Measurements from ENCODE around the gene CENPM.

Gene CENPM

DNA sequence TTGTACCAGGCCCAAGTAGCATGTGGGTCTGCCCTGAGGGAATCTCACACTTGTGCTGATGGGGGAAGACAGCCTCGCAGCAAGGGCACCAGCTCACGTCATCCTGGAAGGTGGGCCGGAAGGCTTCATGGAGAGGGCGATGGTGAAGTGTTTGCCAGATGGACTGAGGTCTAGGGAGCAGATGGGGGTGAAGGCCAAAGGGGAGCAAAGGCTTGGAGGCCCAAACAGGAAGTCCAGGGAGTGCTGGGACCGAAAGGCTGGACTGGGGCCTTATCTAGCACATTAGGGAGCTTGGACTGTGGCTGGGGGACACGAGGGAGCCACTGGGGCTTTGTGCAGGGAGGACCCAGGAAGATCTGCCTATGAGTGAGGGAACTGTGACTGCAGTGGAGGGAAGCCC is 19.1 kb downstream of the CENPM start:
- no peak for DNase-seq (ENCODE audit: low spot score)
- TF ChIP-seq, protein P1, sequence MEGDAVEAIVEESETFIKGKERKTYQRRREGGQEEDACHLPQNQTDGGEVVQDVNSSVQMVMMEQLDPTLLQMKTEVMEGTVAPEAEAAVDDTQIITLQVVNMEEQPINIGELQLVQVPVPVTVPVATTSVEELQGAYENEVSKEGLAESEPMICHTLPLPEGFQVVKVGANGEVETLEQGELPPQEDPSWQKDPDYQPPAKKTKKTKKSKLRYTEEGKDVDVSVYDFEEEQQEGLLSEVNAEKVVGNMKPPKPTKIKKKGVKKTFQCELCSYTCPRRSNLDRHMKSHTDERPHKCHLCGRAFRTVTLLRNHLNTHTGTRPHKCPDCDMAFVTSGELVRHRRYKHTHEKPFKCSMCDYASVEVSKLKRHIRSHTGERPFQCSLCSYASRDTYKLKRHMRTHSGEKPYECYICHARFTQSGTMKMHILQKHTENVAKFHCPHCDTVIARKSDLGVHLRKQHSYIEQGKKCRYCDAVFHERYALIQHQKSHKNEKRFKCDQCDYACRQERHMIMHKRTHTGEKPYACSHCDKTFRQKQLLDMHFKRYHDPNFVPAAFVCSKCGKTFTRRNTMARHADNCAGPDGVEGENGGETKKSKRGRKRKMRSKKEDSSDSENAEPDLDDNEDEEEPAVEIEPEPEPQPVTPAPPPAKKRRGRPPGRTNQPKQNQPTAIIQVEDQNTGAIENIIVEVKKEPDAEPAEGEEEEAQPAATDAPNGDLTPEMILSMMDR (conservative IDR thresholded peaks at IDR 0.05; ENCODE audit: low read depth): no peak
- ChIA-PET CTCF (no interaction called here), POLR2A (ENCODE audit: low non-redundant PET) (no interaction called here)
- H3K27ac ChIP-seq: no peak overlapping the region

- no peak overlapping the region for H3K27ac ChIP-seq
- no peak for DNase-seq (ENCODE audit: low spot score)
- TF ChIP-seq, protein P1 (conservative IDR thresholded peaks at IDR 0.05; ENCODE audit: low read depth): peak; percentile 69
- ChIA-PET CTCF (interaction anchor here (0.5 to 1.3 kb wide), 7 partner anchors 12 to 1190 kb away, joined by 3 to 7 read pairs (median 4); no protein-coding TSS in a partner anchor), POLR2A (ENCODE audit: low non-redundant PET) (no interaction called here)
These were observed 21.0 kb downstream of the CENPM start for GRCh38 chr22:41925783-41926460.

GRCh38 chr22:41923595-41924276 is 23.2 kb downstream of the CENPM start:
- no peak overlapping the region for H3K27ac ChIP-seq
- TF ChIP-seq, protein P1 (conservative IDR thresholded peaks at IDR 0.05; ENCODE audit: low read depth): no peak
- ChIA-PET POLR2A (ENCODE audit: low non-redundant PET) (no interaction called here), CTCF (interaction anchor here (0.6 kb wide), 1 partner anchor 17 kb away, joined by 3 read pairs; no protein-coding TSS in a partner anchor)
- DNase-seq (ENCODE audit: low spot score): no peak

DNA sequence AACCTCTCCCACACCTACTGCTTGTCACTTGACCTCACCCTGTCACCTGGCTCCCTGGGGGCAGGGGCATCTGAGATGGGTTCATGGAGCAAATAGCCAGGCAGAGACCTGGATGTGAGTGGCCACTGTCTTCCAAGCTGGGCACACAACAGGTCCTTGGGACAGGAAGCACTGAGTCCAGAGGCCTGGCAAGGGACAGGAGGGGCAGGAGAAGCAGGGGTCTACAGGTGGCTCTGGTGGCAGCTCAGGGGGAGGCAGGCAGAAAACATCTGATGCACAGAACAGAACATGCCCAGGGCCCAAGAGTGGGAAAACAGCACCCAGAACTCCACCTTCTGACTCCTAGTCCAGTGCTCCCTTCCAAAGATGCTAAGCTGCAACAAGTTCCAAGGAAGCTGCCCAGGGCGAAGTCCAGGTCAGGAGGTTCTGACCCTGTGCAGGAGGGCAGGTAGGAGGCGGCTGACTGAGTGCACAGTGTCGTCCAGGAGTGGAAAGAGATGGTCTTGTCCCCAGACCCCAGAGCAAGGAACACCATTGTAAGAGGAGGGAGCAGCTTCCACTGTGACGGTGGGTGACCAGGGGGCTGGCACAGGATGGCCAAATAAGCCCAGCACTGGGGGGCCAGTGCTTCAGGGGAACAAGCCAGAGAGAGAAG is 23.9 kb downstream of the CENPM start:
- ChIA-PET POLR2A (ENCODE audit: low non-redundant PET) (no interaction called here), CTCF (interaction anchor here (0.6 kb wide), 1 partner anchor 18 kb away, joined by 3 read pairs; no protein-coding TSS in a partner anchor)
- DNase-seq (ENCODE audit: low spot score): no peak
- no peak overlapping the region for H3K27ac ChIP-seq
- TF ChIP-seq, protein P1 (conservative IDR thresholded peaks at IDR 0.05; ENCODE audit: low read depth): no peak

DNA sequence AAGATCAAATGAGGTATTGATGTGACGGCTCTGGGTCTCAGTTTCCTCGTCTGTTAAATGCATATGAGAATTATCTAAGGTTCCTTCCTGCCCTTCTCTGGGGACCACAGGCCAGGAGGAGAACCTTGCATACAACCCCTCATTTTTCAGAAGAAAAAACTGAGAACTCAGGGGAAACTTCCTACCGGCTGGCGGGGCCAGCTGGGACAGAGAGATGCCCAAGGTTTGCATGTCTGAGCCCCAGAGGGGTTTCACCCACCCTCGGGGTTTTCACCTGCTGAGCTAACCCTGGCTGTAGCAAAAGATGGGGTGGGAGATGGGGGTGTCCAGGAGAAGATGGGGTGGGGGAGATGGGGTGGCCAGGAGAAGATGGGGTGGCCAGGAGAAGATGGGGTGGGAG is 24.6 kb downstream of the CENPM start:
- no peak overlapping the region for H3K27ac ChIP-seq
- TF ChIP-seq, protein P1 (conservative IDR thresholded peaks at IDR 0.05; ENCODE audit: low read depth): no peak
- DNase-seq (ENCODE audit: low spot score): no peak
- ChIA-PET POLR2A (ENCODE audit: low non-redundant PET) (no interaction called here), CTCF (no interaction called here)

DNA sequence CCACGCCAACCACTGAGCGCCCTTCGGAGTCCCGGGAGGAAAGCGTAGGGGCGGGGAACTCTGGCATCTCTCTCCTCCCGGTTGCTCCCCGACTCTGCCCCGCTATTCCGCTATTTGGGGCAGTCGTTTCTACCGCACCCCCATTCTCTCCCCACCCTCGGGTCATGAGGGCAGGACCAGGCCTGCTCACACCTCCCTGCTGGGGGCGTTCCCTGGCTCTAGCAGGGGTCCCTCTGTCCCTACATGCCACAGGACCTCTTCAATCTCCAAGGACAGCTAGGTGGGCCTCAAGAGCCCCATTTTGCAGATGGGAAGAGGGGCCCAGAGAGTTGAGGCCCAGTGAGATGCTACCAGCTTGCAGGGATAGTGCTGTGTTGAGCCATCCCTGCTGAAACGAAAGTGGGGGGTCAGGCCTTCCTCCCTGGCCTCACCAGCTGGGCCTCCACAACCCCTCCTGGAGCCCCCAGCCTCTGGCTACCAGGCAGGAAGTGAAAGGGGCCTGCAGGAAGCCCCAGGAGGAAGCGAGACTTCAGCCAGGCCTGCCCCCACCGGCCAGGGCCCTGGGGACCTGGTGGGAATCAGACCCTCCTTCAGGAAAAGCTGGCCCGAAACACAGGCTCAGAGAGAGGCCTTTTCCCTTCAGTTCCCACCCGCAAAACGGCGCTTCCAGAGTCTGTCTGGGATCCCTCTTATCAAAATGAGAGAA is 26.5 kb downstream of the CENPM start:
- no peak for DNase-seq (ENCODE audit: low spot score)
- POLR2A ChIA-PET (ENCODE audit: low non-redundant PET): no interaction called here
- H3K27ac ChIP-seq: no peak overlapping the region
- TF ChIP-seq, protein P1 (conservative IDR thresholded peaks at IDR 0.05; ENCODE audit: low read depth): no peak
- CTCF ChIA-PET: no interaction called here

Data from RWPE1 (cell line).